Peyer's patch (tissue), 4 donors: ENCODE data around the gene RRP8.

Source experiments
- CTCF ChIP-seq, 6 experiments: fragments of 450-650 bp in 4 of 6; fragments of 200-600 bp in 2 of 6; sonication (generic) in 1 of 6; IDR thresholded peaks; one replicate each; pipeline ENCODE4 v1.5.1; 2017 to 2019; ENCODE audit warnings: antibody characterized with exemption in 6 of 6, mild to moderate bottlenecking in 3 of 6, moderate library complexity in 1 of 6
- POLR2A ChIP-seq, 2 donors: fragments of 450-650 bp; IDR thresholded peaks; one replicate each; pipeline ENCODE4 v1.5.1; 2017; ENCODE audit warnings: antibody characterized with exemption in 2 of 2, mild to moderate bottlenecking in 2 of 2, moderate library complexity in 2 of 2

GRCh38 chr11:6611092-6611962 lies 7.9 kb upstream of the RRP8 start:
- TF ChIP-seq CTCF (IDR thresholded peaks at IDR 0.05) (no peak), POLR2A (IDR thresholded peaks at IDR 0.05) (no peak)
